Transverse colon (tissue), 4 donors: ENCODE data around the gene PBLD. TPM values are rescaled to one million over a fixed set of nuclear protein-coding genes. Genes with fewer than 3 reads are reported as not detected.
"Not testable (repeated sequence)": the region's sequence is repeated elsewhere in the genome, so short reads cannot be mapped to it uniquely, and the experiment has no call there.

Source experiments
- DNase-seq: peaks from one replicate; pipeline ENCODE4 v3.0.0-alpha.2; 2019
- H3K27ac ChIP-seq, 4 donors: fragments of 200-600 bp; sonication (generic); 2 replicates each; pipeline ENCODE4 v1.5.1; 2016 to 2018; ENCODE audit warnings: inconsistent platforms in 4 of 4
- H3K27me3 ChIP-seq: fragments of 200-600 bp; sonication (generic); 2 replicates; pipeline ENCODE4 v1.5.1; 2017; ENCODE audit warnings: inconsistent platforms
- H3K36me3 ChIP-seq, 4 donors: fragments of 200-600 bp; sonication (generic); 2 replicates each; pipeline ENCODE4 v1.5.1; 2017 to 2019; ENCODE audit warnings: inconsistent platforms in 4 of 4
- H3K4me1 ChIP-seq, 4 donors: fragments of 200-600 bp; sonication (generic); 2 replicates each; pipeline ENCODE4 v1.5.1; 2017 to 2020; ENCODE audit warnings: inconsistent platforms in 4 of 4
- H3K4me3 ChIP-seq, 4 donors: fragments of 200-600 bp; sonication (generic); 1 replicate in 1 of 4; 2 replicates in 3 of 4; pipeline versions ENCODE4 v1.5.1 to v1.6.1; 2017 to 2019; ENCODE audit warnings: inconsistent platforms in 4 of 4
- H3K9me3 ChIP-seq, 2 donors: fragments of 200-600 bp; sonication (generic); 2 replicates each; pipeline ENCODE4 v1.5.1; 2017 to 2019; ENCODE audit warnings: inconsistent platforms in 2 of 2
- CTCF ChIP-seq, 5 experiments: fragments of 200-600 bp in 3 of 5; fragments of 450-650 bp in 2 of 5; sonication (generic) in 3 of 5; IDR thresholded peaks; 1 replicate in 2 of 5; 2 replicates in 3 of 5; pipeline ENCODE4 v1.5.1; 2016 to 2017; ENCODE audit warnings: antibody characterized with exemption in 5 of 5, inconsistent platforms in 3 of 5, mild to moderate bottlenecking in 2 of 5, moderate library complexity in 1 of 5
- EP300 ChIP-seq: sonication (generic); formaldehyde crosslinking; IDR thresholded peaks from one replicate; pipeline ENCODE4 v1.6.1; 2017; ENCODE audit warnings: antibody characterized with exemption, low read depth
- POLR2A ChIP-seq: fragments of 450-650 bp; IDR thresholded peaks from one replicate; pipeline ENCODE4 v1.6.1; 2016; ENCODE audit warnings: antibody characterized with exemption, mild to moderate bottlenecking, moderate library complexity
- POLR2AphosphoS5 ChIP-seq, 3 donors: sonication (generic); formaldehyde crosslinking; IDR thresholded peaks; one replicate each; pipeline ENCODE4 v1.6.1; 2016; ENCODE audit warnings: antibody characterized with exemption in 3 of 3
- WGBS, 2 donors: methylation state at CpG; one replicate each; pipeline ENCODE4 v1.1.5; 2018; ENCODE audit warnings: low coverage in 1 of 2; 5-methylcytosine and 5-hydroxymethylcytosine counted together
- in situ Hi-C, 4 donors: fragments of 200-750 bp; cut with MboI; loops; one replicate each; pipeline versions ENCODE4 v1.15.0 to v1.15.1; 2017; ENCODE audit warnings: low sequenced_read_pairs in 3 of 4, low pct_ligation_motif_present in 1 of 4, low pct_unique_long_range_greater_than_20kb in 1 of 4
- intact Hi-C: fragments of 100-400 bp; cut with DNase I; formaldehyde crosslinking; loops from one replicate; pipeline ENCODE4 v1.15.1; 2023; ENCODE audit warnings: low total_unique reads
- total RNA-seq, 4 donors: library from RNA; depleted of rRNA; stranded (reverse); fragments of >200 nt; gene quantifications; one replicate each; pipeline ENCODE4 v1.1.0, GENCODE V29; 2016

Gene PBLD
- total RNA-seq, 4 donors from 2014 or later = 63.9 to 130 (median 76.5) TPM

DNA sequence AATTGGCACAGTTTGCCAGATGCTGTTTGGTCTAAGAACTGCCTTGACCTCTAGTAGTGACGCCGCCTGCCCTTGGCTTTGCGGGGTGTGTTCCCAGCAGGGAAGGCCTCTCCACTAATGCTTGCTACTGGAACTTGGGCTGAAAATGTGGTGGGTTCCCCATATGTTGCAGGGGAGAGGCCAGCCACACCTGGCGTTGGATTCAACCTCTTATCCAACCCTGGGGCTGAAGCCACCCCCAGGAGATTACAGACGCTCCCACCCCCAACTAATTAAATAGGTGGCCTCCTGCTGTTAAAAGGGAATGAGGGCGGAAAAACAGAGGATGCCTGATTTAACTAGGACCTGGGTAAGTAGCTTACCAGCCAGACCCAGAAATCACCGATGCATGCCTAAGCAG, 81.6 kb downstream of the PBLD start:
- Histone ChIP-seq H3K27ac (no peak overlapping the region), H3K36me3 (no peaks in the 10 kb centered on the region), H3K4me1 (no peaks in the 10 kb centered on the region), H3K9me3 (no peaks in the 10 kb centered on the region), H3K4me3 (no peak overlapping the region), H3K27me3 (no peaks in the 10 kb centered on the region)
- 94% methylated on average over 6 of the region's 7 CpGs; no CpG with 5 or more reads in 1 of the 2 donors for WGBS, 2 donors
- DNase-seq = no peak
- intact Hi-C loops (no loop called here), in situ Hi-C loops (no loop called here)
- TF ChIP-seq CTCF (IDR thresholded peaks at IDR 0.05) (no peak), EP300 (no peak), POLR2AphosphoS5 (IDR thresholded peaks at IDR 0.05) (no peak), POLR2A (no peak)

- no peaks in the 10 kb centered on the region for H3K27me3 ChIP-seq
- in situ Hi-C loops (no loop called here), intact Hi-C loops (no loop called here)
- H3K4me3 ChIP-seq = no peak overlapping the region
- TF ChIP-seq EP300 (no peak), POLR2A (no peak), CTCF (IDR thresholded peaks at IDR 0.05) (no peak), POLR2AphosphoS5 (IDR thresholded peaks at IDR 0.05) (no peak)
- no peaks in the 10 kb centered on the region for H3K9me3 ChIP-seq
- no peak for DNase-seq
- WGBS, 2 donors = 96% methylated on average over 4 of the region's 4 CpGs; no CpG with 5 or more reads in 1 of the 2 donors
- no peaks in the 10 kb centered on the region for H3K36me3 ChIP-seq
- H3K27ac ChIP-seq = no peak overlapping the region
- no peaks in the 10 kb centered on the region for H3K4me1 ChIP-seq
Measured at GRCh38 chr10:68249297-68249696, 83.4 kb downstream of the PBLD start.

DNA sequence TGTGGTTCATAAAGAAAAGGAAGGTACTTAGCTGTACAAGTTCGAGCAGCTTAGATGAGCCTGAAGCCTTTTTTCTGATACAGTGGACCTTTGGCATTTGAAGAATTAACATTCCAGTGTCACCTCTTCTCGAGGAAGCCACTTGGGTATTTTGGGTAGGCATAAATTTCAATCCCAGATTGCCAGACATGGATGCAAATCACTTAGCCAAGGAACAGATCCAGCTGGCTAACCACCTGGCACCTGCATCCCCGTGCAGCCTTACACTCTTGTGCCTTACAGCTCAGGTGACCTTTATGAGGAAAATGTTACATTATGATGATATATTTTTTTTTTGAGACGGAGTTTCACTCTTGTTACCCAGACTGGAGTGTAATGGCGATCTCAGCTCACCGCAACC, 84.8 kb downstream of the PBLD start:
- WGBS, 2 donors = 76 to 82% methylated on average over 3 to 6 of the region's 6 CpGs
- intact Hi-C loops = no loop called here
- no peaks in the 10 kb centered on the region for H3K4me1 ChIP-seq
- H3K27ac ChIP-seq = no peak overlapping the region
- no peak for DNase-seq
- H3K4me3 ChIP-seq = no peak overlapping the region
- H3K36me3 ChIP-seq = no peaks in the 10 kb centered on the region
- no peaks in the 10 kb centered on the region for H3K27me3 ChIP-seq
- no peak for TF ChIP-seq CTCF (IDR thresholded peaks at IDR 0.05)
- TF ChIP-seq POLR2AphosphoS5 (IDR thresholded peaks at IDR 0.05) = no peak
- TF ChIP-seq EP300 = no peak
- TF ChIP-seq POLR2A = no peak
- H3K9me3 ChIP-seq = no peaks in the 10 kb centered on the region
- in situ Hi-C loops = no loop called here

- intact Hi-C loops, H3K9me3 ChIP-seq, DNase-seq, H3K27ac ChIP-seq, H3K4me3 ChIP-seq, H3K36me3 ChIP-seq, in situ Hi-C loops, H3K4me1 ChIP-seq, H3K27me3 ChIP-seq: not testable (repeated sequence)
- WGBS, 2 donors = 98% methylated on average over 7 of the region's 7 CpGs; no CpG with 5 or more reads in 1 of the 2 donors
Measured at GRCh38 chr10:68246397-68246796, 86.3 kb downstream of the PBLD start.

GRCh38 chr10:68242051-68242450, 90.7 kb downstream of the PBLD start:
- Histone ChIP-seq H3K4me1 (no peaks in the 10 kb centered on the region), H3K36me3 (no peaks in the 10 kb centered on the region), H3K9me3 (no peaks in the 10 kb centered on the region), H3K27me3 (no peaks in the 10 kb centered on the region), H3K27ac (no peak overlapping the region), H3K4me3 (no peak overlapping the region)
- no peak for TF ChIP-seq EP300
- no peak for TF ChIP-seq CTCF (IDR thresholded peaks at IDR 0.05)
- no peak for TF ChIP-seq POLR2AphosphoS5 (IDR thresholded peaks at IDR 0.05)
- no peak for TF ChIP-seq POLR2A
- DNase-seq = no peak
- intact Hi-C loops = no loop called here
- WGBS, 2 donors = 65 to 90% methylated on average over 1 to 2 of the region's 2 CpGs
- in situ Hi-C loops = no loop called here
